Thyroid gland (tissue), 4 donors: ENCODE data around the gene TMEM221.

Experiments
- CTCF ChIP-seq, 6 experiments: fragments of 200-600 bp in 3 of 6; fragments of 450-650 bp in 3 of 6; sonication (generic) in 3 of 6; IDR thresholded peaks; one replicate each; pipeline ENCODE4 v1.5.1; 2016 to 2019; ENCODE audit warnings: antibody characterized with exemption in 6 of 6, mild to moderate bottlenecking in 2 of 6, inconsistent platforms in 1 of 6, moderate library complexity in 1 of 6
- POLR2A ChIP-seq, 2 donors: fragments of 450-650 bp; IDR thresholded peaks; one replicate each; pipeline ENCODE4 v1.6.1; 2017; ENCODE audit warnings: antibody characterized with exemption in 2 of 2, mild to moderate bottlenecking in 2 of 2, moderate library complexity in 1 of 2

DNA sequence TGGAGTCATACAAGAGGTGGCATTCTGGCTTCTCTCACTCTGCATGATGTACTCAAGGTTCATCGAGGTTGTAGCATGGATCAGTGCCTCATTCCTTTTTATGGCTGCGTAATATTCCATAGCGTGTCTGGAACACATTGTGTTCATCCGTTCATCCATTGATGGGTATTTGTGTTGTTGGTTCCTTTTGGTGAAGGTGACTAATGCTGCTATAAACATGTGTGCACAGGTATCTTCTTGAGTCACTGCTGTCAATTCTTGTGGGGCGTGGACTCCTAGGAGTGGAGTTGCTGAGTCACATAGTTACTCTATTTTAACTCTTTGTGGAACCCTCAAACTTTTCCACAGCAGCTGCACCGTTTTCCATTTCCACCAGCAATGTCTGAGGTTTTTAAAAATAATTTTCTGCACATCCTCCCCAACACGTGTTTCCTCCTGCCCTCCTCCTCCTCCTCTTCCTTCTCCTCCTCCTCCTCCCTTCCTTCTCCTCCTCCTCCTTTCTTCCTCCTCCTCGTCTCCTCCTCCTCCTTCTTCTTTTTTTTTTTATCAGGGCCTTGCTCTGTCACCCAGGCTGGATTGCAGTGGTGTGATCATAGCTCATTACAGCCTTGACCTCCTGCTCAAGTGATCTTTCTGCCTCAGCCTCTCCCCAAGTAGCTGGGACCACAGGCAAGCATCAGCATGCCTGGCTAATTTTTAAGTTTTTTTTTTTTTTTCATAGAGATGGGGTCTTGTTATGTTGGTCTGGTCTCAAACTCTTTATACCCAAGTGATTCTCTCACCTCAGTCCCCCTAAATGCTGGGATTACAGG lies 2.0 kb upstream of the TMEM221 start:
- TF ChIP-seq CTCF (IDR thresholded peaks at IDR 0.05), result no peak
- no peak for TF ChIP-seq POLR2A (IDR thresholded peaks at IDR 0.05)
